GM21528 (cell line): ENCODE measurements around the gene RGMA.

Experiments
- ATAC-seq: cut with Tn5 transposase; IDR thresholded peaks from one replicate; pipeline ENCODE4 v1.9.1; 2021; ENCODE audit warnings: mild to moderate bottlenecking, moderate library complexity; ENCODE audit not compliant: unreplicated experiment, low FRiP score

RGMA gene

GRCh38 chr15:93088981-93089726, at the start of gene RGMA:
RGMA (minus strand) TSS chr15:93089211; CDS start chr15:93088932, 279 bp downstream.
- no peak for ATAC-seq

- ATAC-seq = no peak
These were observed 47.6 kb upstream of the RGMA start for GRCh38 chr15:93136606-93137005.

- ATAC-seq = no peak
These were observed 47.0 kb upstream of the RGMA start for GRCh38 chr15:93135997-93136397.

GRCh38 chr15:93135459-93135858, 46.4 kb upstream of the RGMA start:
- no peak for ATAC-seq

GRCh38 chr15:93131485-93132095, 42.6 kb upstream of the RGMA start:
- no peak for ATAC-seq

GRCh38 chr15:93129702-93130488, 40.9 kb upstream of the RGMA start:
- ATAC-seq = no peak

GRCh38 chr15:93127286-93127685, 38.3 kb upstream of the RGMA start:
- ATAC-seq = no peak

GRCh38 chr15:93126599-93126998, 37.6 kb upstream of the RGMA start:
- ATAC-seq = no peak

GRCh38 chr15:93126148-93126547, 37.1 kb upstream of the RGMA start:
- no peak for ATAC-seq

- ATAC-seq = no peak
These were observed 35.1 kb upstream of the RGMA start for GRCh38 chr15:93124126-93124525.

- ATAC-seq = no peak
These were observed 33.2 kb upstream of the RGMA start for GRCh38 chr15:93121973-93122910.

- ATAC-seq = no peak
These were observed 32.1 kb upstream of the RGMA start for GRCh38 chr15:93121107-93121506.

GRCh38 chr15:93118904-93119303, 29.9 kb upstream of the RGMA start:
- no peak for ATAC-seq

- ATAC-seq = no peak
These were observed 22.4 kb upstream of the RGMA start for GRCh38 chr15:93111451-93111850.

GRCh38 chr15:93110502-93111040, 21.6 kb upstream of the RGMA start:
- no peak for ATAC-seq

GRCh38 chr15:93109336-93110102, 20.5 kb upstream of the RGMA start:
- no peak for ATAC-seq

- ATAC-seq = no peak
These were observed 18.6 kb upstream of the RGMA start for GRCh38 chr15:93107646-93108045.

GRCh38 chr15:93105485-93105884, 16.5 kb upstream of the RGMA start:
- ATAC-seq = no peak

- ATAC-seq = no peak
These were observed 14.8 kb upstream of the RGMA start for GRCh38 chr15:93103823-93104222.
